Measurements from ENCODE around the gene PARP6.

The PARP6 gene, protein sequence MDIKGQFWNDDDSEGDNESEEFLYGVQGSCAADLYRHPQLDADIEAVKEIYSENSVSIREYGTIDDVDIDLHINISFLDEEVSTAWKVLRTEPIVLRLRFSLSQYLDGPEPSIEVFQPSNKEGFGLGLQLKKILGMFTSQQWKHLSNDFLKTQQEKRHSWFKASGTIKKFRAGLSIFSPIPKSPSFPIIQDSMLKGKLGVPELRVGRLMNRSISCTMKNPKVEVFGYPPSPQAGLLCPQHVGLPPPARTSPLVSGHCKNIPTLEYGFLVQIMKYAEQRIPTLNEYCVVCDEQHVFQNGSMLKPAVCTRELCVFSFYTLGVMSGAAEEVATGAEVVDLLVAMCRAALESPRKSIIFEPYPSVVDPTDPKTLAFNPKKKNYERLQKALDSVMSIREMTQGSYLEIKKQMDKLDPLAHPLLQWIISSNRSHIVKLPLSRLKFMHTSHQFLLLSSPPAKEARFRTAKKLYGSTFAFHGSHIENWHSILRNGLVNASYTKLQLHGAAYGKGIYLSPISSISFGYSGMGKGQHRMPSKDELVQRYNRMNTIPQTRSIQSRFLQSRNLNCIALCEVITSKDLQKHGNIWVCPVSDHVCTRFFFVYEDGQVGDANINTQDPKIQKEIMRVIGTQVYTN

GRCh38 chr15:72272213-72272996 is at the start of gene PARP6:
Gene PARP6 (minus strand): TSS chr15:72272554. CDS start chr15:72267477, 5,077 bp downstream.
- TF ChIP-seq MYC (IDR thresholded peaks at IDR 0.05; ENCODE audit: low read depth, low read length) (peak; percentile 59), POLR2A (IDR thresholded peaks at IDR 0.05; ENCODE audit: extremely low read depth, insufficient read length) (peak; percentile 45), MAX (IDR thresholded peaks at IDR 0.05; ENCODE audit: low read depth, low read length) (peak; percentile 98)
- TF ChIP-seq, protein P1, sequence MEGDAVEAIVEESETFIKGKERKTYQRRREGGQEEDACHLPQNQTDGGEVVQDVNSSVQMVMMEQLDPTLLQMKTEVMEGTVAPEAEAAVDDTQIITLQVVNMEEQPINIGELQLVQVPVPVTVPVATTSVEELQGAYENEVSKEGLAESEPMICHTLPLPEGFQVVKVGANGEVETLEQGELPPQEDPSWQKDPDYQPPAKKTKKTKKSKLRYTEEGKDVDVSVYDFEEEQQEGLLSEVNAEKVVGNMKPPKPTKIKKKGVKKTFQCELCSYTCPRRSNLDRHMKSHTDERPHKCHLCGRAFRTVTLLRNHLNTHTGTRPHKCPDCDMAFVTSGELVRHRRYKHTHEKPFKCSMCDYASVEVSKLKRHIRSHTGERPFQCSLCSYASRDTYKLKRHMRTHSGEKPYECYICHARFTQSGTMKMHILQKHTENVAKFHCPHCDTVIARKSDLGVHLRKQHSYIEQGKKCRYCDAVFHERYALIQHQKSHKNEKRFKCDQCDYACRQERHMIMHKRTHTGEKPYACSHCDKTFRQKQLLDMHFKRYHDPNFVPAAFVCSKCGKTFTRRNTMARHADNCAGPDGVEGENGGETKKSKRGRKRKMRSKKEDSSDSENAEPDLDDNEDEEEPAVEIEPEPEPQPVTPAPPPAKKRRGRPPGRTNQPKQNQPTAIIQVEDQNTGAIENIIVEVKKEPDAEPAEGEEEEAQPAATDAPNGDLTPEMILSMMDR (IDR thresholded peaks at IDR 0.05; ENCODE audit: low read depth, low read length): peak; percentile 69
- peak within 1 kb of the TSS; percentile 73 for H3K4me3 ChIP-seq (ENCODE audit: low read depth, low read length)
- DNase-seq (ENCODE audit: low read depth): peak; percentile 99

GRCh38 chr15:72319985-72320671 is 47.8 kb upstream of the PARP6 start, which contains the start of gene CELF6:
Gene CELF6 (minus strand): TSS chr15:72320157. CDS start chr15:72319874, 283 bp downstream.
- DNase-seq (ENCODE audit: low read depth): peak; percentile 90
- H3K4me3 ChIP-seq (ENCODE audit: low read depth, low read length): peak within 1 kb of the TSS; percentile 44

DNA sequence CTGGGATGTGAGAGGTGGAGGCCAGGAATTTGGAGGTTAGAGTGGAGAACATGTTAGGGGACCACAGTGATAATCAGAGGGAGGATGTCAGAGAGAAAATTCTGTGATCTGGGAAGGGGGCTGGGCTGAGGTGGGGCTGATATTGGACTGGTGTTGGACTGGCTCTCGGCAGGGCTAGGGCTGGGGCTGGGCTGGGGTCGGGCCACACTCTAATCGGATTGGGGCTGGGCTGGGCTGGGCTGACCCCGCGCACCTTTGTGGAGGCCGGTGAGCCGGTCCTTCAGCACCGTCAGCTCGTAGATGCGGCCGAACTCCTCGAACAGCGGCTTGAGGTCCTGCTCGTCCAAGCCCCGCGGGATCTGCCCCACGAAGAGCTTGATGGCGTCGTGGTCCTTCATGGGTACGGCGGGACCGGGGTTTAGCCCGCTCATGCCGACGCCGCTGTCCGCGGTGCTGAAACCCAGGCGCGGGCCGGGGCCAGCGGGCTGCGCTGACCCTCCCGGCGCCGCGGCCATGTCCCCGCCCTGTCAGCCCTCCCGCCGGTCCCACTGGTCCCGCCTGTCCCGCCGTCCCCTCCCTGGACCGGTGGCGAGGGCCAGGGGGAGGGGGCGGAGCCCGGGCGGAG is 47.1 kb upstream of the PARP6 start:
- H3K4me3 ChIP-seq (ENCODE audit: low read depth, low read length): no peak overlapping the region
- DNase-seq (ENCODE audit: low read depth): peak; percentile 72
- TF ChIP-seq, protein P1 (IDR thresholded peaks at IDR 0.05; ENCODE audit: low read depth, low read length): no peak
- TF ChIP-seq MAX (IDR thresholded peaks at IDR 0.05; ENCODE audit: low read depth, low read length) (no peak), MYC (IDR thresholded peaks at IDR 0.05; ENCODE audit: low read depth, low read length) (no peak), POLR2A (IDR thresholded peaks at IDR 0.05; ENCODE audit: extremely low read depth, insufficient read length) (no peak)

More at GRCh38 chr15:72319985-72320671, 47.8 kb upstream of the PARP6 start, which contains the start of gene CELF6:
- TF ChIP-seq, protein P1 (IDR thresholded peaks at IDR 0.05; ENCODE audit: low read depth, low read length): no peak
- TF ChIP-seq MYC (IDR thresholded peaks at IDR 0.05; ENCODE audit: low read depth, low read length) (0 out of 2 replicates have a peak, but pooled peaks have one; percentile 46), MAX (IDR thresholded peaks at IDR 0.05; ENCODE audit: low read depth, low read length) (peak; percentile 82)

- DNase-seq (ENCODE audit: low read depth): no peak
- no peak overlapping the region for H3K4me3 ChIP-seq (ENCODE audit: low read depth, low read length)
- TF ChIP-seq, protein P1 (IDR thresholded peaks at IDR 0.05; ENCODE audit: low read depth, low read length): no peak
- TF ChIP-seq MYC (IDR thresholded peaks at IDR 0.05; ENCODE audit: low read depth, low read length): no peak
These were observed 46.1 kb upstream of the PARP6 start for GRCh38 chr15:72318408-72318942.
